ENCODE measurements around the gene DENND2A.
"Not testable (repeated sequence)": the region's sequence is repeated elsewhere in the genome, so short reads cannot be mapped to it uniquely, and the experiment has no call there.

DENND2A gene

DNA sequence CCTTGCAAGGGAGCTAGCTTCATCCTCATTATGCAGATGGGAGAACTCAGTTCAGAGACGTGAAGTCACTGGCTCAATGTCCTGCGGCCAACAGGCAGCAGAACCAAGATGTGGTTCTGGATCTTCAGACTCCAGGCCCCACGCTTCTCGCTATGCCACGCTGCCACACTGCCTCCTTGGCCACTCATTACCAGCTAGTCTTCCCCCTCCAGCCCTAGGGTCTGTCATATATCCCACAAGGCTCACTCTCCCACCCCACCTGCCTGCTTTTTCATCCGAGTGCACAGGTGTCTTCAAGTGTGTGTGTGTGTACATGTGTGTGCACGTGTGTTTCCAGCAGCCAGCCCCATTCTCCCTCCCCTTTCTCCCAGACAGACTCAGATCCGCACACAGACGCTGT, 53.4 kb downstream of the DENND2A start:
- no peak for DNase-seq

DNA sequence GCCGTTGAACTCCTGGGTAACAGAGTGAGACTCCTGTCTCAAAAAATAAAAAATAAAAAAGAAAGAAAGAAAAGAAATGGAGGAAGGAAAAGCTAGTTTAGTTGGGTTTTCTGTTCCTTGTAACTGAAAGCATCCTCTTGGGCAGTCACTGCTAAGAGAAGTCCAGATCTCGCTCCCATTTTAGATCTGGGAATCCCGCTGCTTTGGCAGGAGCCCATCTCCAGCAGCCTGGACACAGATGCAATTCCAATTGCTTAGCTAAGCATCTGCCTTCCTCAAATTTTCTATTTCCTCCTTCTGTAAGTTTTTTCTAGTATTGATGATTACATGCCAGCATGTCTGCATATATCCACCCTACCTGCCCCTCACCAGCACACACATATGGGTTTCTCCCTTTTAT, 54.1 kb downstream of the DENND2A start:
- DNase-seq, result no peak

- no peak for DNase-seq
These were observed 55.3 kb downstream of the DENND2A start for GRCh38 chr7:140585333-140585732.

DNA sequence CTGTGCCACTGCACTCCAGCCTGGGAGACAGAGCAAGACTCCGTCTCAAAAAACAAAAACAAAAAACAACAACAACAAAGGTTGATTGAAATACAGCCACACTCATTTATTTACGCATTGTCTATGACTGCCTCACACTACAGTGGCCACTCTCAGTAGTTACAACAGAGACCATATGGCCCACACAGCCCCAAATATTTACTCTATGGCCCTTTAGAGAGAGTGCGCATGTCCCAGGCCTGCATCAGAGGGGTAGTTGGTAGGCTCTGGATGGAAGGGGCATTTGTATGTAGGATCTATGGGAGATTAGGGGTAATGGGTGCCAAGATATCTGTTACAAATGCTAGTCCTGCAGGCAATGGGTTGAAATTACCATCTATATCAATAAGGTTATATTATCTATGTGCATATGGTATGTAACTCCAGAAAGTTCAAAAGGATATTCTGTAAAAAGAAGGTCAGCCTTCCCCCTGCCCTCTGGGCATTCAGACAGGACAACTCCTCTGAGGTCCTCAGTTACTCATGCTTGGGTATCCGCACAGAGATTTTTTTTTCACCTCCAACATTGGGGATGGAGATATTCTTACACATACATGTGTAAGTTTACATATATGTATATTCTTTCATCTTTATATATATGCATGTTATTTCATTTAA, 56.3 kb downstream of the DENND2A start:
- DNase-seq, result no peak

- DNase-seq, result no peak
These were observed 59.2 kb downstream of the DENND2A start for GRCh38 chr7:140581411-140581810.

- DNase-seq, result no peak
These were observed 63.0 kb downstream of the DENND2A start for GRCh38 chr7:140577651-140578050.

- DNase-seq, result no peak
These were observed 64.0 kb downstream of the DENND2A start for GRCh38 chr7:140576589-140576988.

GRCh38 chr7:140571538-140572122, 69.0 kb downstream of the DENND2A start:
- DNase-seq, result no peak

- DNase-seq, result no peak
These were observed 70.5 kb downstream of the DENND2A start for GRCh38 chr7:140570120-140570519.

GRCh38 chr7:140568021-140568813, 72.4 kb downstream of the DENND2A start:
- no peak for DNase-seq

DNA sequence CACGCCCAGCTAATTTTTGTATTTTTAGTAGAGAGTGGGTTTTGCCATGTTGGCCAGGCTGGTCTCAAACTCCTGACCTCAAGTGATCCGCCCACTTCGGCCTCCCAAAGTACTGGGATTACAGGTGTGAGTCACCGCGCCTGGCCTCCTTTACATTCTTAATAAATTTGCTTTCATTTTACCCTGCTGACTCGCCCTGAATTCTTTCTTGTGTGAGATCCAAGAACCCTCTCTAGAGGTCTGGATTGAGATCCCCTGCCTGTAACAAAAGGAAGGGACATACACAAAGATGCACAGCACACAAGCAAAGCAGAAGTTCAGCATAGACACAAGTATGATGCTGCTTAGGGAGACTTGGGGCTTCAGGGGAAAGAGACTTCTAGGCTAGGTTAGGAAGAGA, 74.4 kb downstream of the DENND2A start:
- DNase-seq, result not testable (repeated sequence)

DNA sequence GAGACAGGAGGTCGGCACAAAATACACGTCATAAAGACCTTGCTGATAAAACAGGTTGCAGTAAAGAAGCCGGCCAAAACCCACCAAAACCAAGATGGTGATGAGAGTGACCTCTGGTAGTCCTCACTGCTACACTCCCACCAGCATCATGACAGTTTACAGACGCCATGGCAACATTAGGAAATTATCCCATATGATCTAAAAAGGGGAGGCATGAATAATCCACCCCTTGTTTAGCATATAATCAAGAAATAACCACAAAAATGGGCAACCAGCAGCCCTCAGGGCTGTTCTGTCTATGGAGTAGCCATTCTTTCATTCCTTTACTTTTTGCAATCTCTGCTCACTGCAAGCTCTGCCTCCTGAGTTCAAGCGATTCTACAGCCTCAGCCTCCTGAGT, 74.9 kb downstream of the DENND2A start:
- DNase-seq, result not testable (repeated sequence)

DNA sequence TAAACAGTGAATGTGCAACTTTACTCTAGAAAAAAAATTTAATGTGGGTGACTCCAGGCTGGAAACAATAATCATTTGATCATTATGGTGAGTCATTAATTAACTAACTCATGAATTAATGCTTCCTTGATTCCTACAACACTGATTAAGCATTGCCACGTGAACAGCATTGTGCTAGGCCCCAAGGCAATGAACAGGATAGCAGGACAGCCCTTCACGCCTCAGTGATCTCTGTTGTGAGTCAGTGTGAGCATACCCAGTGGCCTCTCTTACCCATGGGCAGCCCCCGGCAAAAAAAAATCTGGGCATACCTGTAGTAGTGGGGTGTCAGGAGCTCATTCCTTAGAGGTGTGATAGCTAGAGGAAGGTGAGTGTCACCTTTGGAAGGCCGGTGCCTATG, 76.0 kb downstream of the DENND2A start:
- DNase-seq, result no peak

GRCh38 chr7:140562926-140563481, 77.6 kb downstream of the DENND2A start:
- DNase-seq, result no peak

DNA sequence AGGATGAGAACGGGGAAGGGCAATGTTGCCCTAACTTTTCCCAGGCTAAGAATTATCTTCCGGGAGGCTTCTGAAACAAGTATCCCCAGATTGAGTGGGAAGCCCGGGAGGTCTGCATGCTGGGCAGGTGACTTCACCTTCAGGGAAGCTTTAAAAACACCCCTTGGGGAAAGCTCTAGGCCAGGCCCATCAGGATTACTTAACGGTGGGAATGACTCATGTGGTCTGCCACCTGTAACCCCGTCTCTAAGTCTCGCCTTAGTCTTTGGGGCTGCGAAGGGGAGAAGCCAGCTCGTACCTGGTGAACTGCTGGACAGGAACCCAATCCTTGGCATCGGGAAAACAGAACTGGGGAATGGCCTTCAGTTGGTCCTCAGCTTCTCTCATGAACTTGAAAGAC, 81.2 kb downstream of the DENND2A start:
- no peak for DNase-seq

- no peak for DNase-seq
These were observed 82.6 kb downstream of the DENND2A start for GRCh38 chr7:140557809-140558518.

DNA sequence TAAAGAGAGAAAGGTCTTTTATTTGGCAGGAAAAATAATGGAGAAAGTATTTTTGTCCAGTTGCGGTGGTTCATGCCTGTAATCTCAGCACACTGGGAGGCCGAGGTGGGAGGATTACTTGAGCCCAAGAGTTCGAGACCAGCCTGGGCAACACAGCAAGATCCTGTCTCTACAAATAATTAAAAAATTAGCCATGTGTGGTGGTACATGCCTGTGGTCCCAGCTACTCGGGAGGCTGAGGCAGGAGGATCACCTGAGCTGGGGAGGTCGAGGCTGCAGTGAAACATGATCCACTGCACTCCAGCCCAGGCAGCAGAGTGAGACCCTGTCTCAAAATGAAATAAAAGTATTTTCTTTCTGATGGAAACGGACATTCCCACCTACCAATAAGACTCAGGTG, 83.5 kb downstream of the DENND2A start:
- DNase-seq, result no peak

DNA sequence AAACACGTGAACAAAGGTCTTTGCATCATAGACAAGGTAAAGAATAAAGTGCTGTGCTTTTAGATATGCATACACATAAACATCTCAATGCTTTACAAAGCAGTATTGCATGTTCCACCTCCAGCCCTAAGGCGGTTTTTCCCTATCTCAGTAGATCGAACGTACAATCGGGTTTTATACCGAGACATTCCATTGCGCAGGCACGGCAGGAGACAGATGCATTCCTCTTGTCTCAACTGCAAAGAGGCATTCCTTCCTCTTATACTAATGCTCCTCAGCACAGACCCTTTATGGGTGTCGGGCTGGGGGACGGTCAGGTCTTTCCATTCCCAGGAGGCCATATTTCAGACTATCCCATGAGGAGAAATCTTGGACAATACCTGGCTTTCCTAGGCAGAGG, 87.4 kb downstream of the DENND2A start:
- DNase-seq, result not testable (repeated sequence)

DNA sequence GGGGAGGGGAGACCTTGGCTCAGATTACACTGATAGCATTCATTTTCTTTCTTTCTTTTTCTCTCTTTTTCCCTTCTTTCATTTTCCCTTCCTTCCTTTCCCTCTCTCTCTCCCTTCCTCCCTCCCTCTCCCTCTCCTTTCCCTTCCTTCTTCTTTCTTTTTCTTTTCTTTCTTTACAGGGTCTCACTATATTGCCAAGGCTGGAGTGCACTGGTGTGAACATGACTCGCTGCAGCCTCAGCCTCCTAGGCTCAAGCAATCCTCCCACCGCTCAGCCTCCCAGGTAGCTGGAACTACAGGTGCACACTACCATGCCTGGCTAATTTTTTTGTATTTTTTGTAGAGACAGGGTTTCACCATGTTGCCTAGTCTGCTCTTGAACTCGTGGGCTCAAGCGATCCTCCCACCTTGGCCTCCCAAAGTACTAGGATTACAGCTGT, 88.4 kb downstream of the DENND2A start:
- no peak for DNase-seq

DNA sequence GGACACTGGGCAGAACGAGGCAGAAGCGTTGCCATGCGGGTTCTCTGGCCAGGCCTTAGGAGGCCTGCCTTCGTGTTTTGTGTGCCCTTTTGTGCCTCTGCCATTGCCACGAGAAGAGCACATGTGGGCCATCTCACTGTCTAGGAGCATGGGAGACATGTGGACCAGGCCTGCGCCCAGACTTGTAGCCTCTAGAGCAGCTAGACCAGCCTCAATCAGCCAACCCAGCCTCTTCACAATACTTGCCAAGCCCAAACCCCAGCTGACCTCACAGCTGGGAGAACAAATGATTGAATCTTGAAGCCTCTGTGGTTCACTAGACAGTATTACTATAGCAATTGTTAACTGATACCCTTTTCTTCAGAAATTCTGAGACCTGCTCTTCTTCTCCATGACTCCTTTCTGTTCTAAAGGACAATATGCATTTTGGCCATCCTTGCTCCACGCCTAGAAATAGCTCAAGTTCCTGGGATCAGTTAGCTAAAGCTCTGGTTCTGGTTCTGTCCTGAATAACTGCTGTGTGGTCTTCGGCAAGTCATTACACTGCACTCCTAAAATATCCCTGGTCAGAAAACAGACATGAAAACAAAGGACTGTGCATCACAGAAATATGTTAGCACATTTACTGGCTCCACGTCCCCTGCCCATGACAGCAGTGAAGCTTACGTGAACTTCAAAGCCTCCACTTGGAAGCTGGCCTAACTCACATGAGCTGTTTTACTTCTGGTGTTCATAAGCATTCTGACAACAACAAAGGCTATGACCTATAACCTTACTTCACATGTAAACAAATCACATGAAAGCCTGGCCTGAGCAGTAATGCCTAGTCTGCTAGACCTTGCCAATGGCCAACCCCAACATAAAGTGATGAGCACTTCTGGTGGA, 89.0 kb downstream of the DENND2A start:
- no peak for DNase-seq

DNA sequence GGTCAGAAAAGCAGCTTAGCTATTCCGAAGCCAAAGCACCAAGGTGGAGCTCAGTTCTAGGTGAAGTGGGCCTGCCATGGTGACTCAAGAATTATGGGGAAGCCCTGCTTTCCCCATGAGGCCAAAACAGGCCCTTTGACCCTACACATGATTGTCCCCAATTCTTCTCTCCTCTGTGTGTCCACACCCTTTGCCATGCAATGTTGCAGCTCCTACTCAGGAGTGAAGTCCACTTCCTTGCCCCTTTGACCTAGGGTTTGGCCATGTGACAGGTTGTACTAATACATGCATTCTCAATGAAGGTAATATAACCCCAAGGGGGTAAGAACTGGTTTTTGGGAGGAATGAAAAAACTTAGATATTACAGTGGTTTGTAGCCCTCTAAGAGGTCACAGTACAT, 93.7 kb downstream of the DENND2A start:
- no peak for DNase-seq

- DNase-seq, result no peak
These were observed 96.2 kb downstream of the DENND2A start for GRCh38 chr7:140544388-140544826.
